Hematopoietic multipotent progenitor cell (in vitro differentiated cells): ENCODE measurements around the gene IFFO2. TPM values are rescaled to one million over a fixed set of nuclear protein-coding genes. Genes with fewer than 3 reads are reported as not detected.

Experiments
- DNase-seq, 3 donors: peaks; one replicate each; pipeline ENCODE4 v3.0.0-alpha.2; 2011 to 2015; ENCODE audit warnings: low read depth in 2 of 3, low spot score in 2 of 3
- total RNA-seq: library from RNA; depleted of rRNA; stranded (reverse); fragments of >200 nt; gene quantifications from one replicate; pipeline ENCODE4 v1.2.3, GENCODE V29; 2012

The IFFO2 gene
- total RNA-seq, result 30.7 TPM

- peak; percentile 94 to 96 (median 94) for DNase-seq
Observed at GRCh38 chr1:18956193-18957135, at the start of gene IFFO2. IFFO2 (minus strand) TSS chr1:18956676; CDS start chr1:18956332, 344 bp downstream.

- DNase-seq, result no peak
Observed at GRCh38 chr1:19006000-19006399, 49.5 kb upstream of the IFFO2 start.

GRCh38 chr1:19003371-19004290 is 47.2 kb upstream of the IFFO2 start:
- DNase-seq, result no peak

- DNase-seq, result no peak
Observed at GRCh38 chr1:19000065-19000464, 43.6 kb upstream of the IFFO2 start.

GRCh38 chr1:18999359-18999758 is 42.9 kb upstream of the IFFO2 start:
- no peak for DNase-seq

GRCh38 chr1:18998016-18998724 is 41.7 kb upstream of the IFFO2 start:
- DNase-seq, result no peak

GRCh38 chr1:18997508-18997907 is 41.0 kb upstream of the IFFO2 start:
- no peak for DNase-seq

GRCh38 chr1:18996548-18997177 is 40.2 kb upstream of the IFFO2 start:
- DNase-seq, result no peak

- DNase-seq, result no peak
Observed at GRCh38 chr1:18994381-18994780, 37.9 kb upstream of the IFFO2 start.

GRCh38 chr1:18992646-18993045 is 36.2 kb upstream of the IFFO2 start:
- DNase-seq, result no peak

- no peak for DNase-seq
Observed at GRCh38 chr1:18991585-18991984, 35.1 kb upstream of the IFFO2 start.

GRCh38 chr1:18989896-18990295 is 33.4 kb upstream of the IFFO2 start:
- no peak for DNase-seq

- DNase-seq, result no peak
Observed at GRCh38 chr1:18989176-18989799, 32.8 kb upstream of the IFFO2 start.

GRCh38 chr1:18981242-18981641 is 24.8 kb upstream of the IFFO2 start:
- DNase-seq, result no peak

- DNase-seq, result no peak
Observed at GRCh38 chr1:18978706-18979105, 22.2 kb upstream of the IFFO2 start.

- no peak for DNase-seq
Observed at GRCh38 chr1:18977428-18977827, 21.0 kb upstream of the IFFO2 start.

GRCh38 chr1:18976096-18976495 is 19.6 kb upstream of the IFFO2 start:
- DNase-seq, result no peak

- DNase-seq, result no peak
Observed at GRCh38 chr1:18974606-18975005, 18.1 kb upstream of the IFFO2 start.

- no peak for DNase-seq
Observed at GRCh38 chr1:18974005-18974404, 17.5 kb upstream of the IFFO2 start.

GRCh38 chr1:18973446-18973955 is 17.0 kb upstream of the IFFO2 start:
- no peak for DNase-seq
